GM19240 (cell line): ENCODE results near the gene GLP2R.
"Not testable (repeated sequence)": the region's sequence is repeated elsewhere in the genome, so short reads cannot be mapped to it uniquely, and the experiment has no call there.

Experiments
- DNase-seq: peaks from one replicate; pipeline ENCODE4 v3.0.0; 2011; ENCODE audit warnings: low spot score; ENCODE audit not compliant: insufficient read length

Gene GLP2R, protein sequence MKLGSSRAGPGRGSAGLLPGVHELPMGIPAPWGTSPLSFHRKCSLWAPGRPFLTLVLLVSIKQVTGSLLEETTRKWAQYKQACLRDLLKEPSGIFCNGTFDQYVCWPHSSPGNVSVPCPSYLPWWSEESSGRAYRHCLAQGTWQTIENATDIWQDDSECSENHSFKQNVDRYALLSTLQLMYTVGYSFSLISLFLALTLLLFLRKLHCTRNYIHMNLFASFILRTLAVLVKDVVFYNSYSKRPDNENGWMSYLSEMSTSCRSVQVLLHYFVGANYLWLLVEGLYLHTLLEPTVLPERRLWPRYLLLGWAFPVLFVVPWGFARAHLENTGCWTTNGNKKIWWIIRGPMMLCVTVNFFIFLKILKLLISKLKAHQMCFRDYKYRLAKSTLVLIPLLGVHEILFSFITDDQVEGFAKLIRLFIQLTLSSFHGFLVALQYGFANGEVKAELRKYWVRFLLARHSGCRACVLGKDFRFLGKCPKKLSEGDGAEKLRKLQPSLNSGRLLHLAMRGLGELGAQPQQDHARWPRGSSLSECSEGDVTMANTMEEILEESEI

DNA sequence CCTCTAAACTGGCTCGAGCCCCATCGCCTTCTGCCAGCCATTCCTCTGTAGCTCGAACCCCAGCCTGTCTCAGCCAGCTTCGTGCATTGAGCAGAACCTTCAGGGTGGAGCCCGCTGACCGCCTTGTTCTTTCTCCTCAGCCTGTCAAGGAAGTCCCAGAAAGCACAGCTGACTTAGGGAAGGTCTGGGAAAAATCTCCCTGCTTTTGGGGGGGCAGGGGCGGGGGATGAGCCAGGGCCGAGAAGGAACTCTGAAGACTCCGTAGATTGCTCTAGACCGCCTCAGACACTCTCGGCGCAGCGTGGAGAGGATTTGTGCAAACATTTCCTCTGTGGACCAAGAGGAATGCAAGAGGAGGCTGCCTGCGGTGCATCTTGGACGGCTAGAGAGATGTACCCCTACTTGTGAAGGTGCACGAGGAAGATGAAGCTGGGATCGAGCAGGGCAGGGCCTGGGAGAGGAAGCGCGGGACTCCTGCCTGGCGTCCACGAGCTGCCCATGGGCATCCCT, at the start of gene GLP2R:
Gene GLP2R (plus strand): TSS at position 284 of the 510 bp plus-strand sequence. CDS start 140 bp downstream, at position 424.
- DNase-seq, result no peak

DNA sequence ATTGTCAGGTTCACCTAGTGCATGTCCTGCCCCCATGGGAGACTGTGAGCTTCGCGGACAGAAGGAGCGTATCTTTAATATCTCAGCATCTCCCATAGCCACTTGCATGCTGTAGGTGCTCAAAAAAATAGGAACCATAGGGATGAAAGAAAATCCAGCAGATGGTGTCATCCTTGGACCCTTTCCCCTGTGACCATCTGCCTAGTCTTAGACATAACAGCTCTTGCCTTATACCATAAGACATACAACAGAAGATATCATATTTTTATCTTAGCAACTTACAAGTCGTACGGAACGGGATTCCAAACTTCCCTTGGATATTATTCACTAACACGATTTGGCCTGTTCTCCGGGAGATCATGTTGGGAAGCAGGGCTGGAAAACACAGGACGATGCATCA, 48.8 kb upstream of the GLP2R start:
- no peak for DNase-seq

- DNase-seq, result no peak
These were observed 45.2 kb upstream of the GLP2R start for GRCh38 chr17:9780552-9780951.

GRCh38 chr17:9783050-9783449, 42.7 kb upstream of the GLP2R start:
- DNase-seq, result no peak

GRCh38 chr17:9783465-9783864, 42.3 kb upstream of the GLP2R start:
- DNase-seq, result not testable (repeated sequence)

GRCh38 chr17:9784544-9784943, 41.2 kb upstream of the GLP2R start:
- no peak for DNase-seq

DNA sequence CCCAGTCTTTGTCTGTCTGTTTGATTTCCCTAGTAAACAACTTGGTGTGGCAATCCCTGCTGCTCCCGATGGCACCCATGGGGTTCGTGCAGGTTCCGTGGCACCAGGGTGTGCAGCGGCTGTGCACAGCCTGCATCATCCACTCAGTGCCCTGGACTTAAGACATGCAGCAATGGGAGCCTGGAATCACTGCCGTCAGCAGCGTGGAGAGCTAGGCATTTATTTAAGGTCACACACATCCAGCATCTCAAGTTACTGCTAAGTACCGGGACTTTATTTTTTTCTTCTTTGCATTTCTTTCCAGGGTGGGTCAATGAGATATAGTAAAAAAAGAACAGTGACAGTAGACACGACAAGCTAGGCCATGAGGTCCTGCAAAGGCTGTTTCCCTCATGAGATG, 37.1 kb upstream of the GLP2R start:
- DNase-seq, result no peak

DNA sequence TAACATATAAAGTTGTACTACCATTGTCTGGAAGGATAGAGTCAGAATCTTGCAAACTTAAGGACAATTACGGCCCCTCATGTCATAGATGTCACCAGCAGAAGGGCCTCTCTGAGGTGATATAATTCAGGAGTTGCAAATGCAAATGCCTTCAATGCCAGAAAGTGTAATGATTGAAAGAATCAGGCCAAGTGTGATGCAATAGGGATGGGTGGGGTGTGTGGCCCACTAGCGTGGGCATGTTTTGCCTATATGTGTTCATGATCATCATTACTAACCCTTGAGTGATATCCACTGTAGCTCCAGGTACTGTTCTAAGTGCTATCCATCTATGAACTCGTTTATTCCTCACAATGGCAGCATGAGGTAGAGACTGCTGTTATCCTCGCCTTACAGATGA, 35.4 kb upstream of the GLP2R start:
- no peak for DNase-seq

GRCh38 chr17:9790889-9791876, 34.5 kb upstream of the GLP2R start, which contains the start of gene DHRS7C:
DHRS7C (minus strand) TSS chr17:9791592; CDS start chr17:9791284, 308 bp downstream.
- no peak for DNase-seq

DNA sequence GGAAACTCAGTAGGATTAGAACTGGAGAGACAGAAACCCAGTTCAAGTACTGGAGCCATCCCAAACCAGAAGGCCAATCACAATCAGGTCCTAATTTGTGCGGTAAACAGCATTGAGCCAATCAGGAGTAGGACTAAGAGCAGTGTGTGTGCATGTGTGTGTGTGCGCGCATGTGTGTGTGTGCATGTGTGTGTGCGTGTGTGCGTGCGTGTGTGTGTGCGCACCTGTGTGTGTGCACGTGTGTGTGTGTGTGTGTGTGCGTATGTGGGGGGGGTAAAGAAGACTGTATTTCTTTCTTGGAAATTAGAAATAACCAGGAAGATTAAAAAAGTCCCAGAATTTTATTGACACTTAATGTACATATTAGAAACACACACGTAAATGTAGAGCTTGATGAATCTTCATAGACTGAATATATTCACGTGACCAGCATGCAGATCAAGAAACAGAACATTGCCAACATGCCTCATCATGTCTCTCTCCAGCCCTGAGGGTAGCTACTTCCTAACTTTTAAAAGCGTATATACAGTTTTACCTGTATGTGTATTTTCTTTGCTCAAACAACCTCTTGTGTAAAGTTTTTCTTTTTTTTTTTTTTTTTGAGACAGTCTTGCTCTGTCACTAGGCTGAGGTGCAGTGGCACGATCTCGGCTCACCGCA, 33.4 kb upstream of the GLP2R start:
- no peak for DNase-seq

- no peak for DNase-seq
These were observed 27.7 kb upstream of the GLP2R start for GRCh38 chr17:9798008-9798407.

DNA sequence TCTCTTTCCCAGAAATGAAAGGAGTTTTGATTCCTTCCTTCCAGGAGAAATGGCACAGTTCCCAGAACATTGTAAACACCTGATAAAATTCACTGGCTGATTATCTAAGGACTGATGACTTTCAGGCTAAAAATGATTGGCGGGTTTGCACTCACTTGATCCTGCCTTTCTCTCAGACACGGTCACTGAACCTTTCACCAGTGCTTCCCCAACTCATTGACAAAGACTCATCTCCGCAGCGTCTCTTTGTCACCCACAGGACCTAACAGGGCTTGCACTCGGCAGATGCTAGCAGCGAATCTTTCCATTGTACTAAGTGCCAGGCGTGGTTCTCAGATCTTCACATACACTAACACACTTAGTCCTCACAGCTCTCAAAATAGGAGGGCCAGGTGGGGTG, 27.0 kb upstream of the GLP2R start:
- no peak for DNase-seq

DNA sequence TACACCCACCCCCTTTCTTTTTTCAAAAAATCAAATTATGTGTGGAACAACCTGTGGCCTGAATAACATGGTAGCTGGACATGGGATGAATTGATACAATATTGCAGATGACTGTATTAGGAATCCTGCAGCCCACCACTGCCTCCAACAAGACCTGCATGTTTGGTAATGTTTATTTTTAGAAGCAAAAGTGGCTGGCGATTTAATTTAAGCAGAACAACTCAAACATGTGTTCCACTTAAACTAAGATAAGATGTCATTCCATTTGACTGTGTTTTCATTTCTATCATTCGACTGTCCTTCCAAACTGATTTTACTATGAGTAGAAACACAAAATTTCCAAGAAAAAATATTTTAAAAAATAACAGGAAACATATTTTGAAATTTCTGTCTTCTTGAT, 24.2 kb upstream of the GLP2R start:
- DNase-seq, result no peak

GRCh38 chr17:9802294-9802693, 23.4 kb upstream of the GLP2R start:
- no peak for DNase-seq

GRCh38 chr17:9802697-9803096, 23.0 kb upstream of the GLP2R start:
- DNase-seq, result no peak

DNA sequence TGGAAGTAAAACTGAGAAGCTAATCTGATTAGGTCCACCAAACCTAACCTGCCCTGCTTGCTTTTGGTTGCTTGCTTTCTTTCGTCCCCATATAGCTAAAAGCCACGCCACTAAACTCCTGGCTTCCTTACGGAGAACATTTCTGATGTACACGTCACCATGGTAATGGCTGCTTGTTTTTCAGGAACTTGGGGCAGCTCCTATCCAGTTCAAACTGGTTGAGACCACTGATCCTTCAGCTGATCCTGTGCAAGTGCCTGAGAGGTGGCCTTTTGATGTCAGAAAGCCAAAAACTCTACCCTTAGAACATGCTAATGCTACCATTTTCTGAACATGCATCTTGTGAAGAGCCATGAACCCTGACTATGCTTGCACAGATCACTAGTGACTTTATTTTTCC, 20.0 kb upstream of the GLP2R start:
- no peak for DNase-seq

DNA sequence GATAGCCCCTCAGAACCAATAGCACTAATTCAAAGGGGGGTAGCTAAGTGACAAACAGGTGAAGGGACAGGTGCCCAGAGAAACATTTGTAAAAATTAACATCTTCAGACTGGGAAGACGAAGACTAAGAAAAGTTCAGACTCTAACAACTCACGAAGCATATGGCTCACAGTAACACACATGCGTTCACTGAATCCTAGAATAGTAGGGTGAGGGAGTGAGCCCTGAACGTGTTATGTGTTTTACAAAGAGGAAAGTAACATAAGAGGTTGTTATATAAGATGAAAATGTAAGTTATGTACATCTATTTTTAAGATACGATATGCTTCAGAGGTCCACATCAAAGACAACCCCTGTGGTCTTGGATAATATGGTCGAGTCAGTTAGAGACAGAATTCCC, 19.0 kb upstream of the GLP2R start:
- no peak for DNase-seq

DNA sequence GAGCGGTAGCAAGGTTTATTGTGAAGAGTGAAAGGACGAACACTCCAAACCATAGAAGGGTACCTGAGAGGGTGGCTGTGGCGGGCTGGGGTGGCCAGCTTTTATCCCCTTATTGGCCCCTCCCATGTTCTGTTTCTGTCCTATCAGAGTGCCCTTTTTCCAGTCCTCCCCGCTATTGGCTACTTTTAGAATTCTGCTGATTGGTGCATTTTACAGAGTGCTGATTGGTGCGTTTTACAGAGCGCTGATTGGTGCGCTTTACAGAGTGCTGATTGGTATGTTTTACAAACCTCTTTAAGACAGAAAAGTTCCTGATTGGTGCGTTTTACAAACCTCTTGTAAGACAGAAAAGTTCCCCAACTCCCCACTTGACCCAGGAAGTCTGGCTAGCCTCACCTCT, 16.3 kb upstream of the GLP2R start:
- DNase-seq, result no peak

GRCh38 chr17:9810100-9810949, 15.4 kb upstream of the GLP2R start:
- DNase-seq, result no peak

GRCh38 chr17:9811086-9811485, 14.6 kb upstream of the GLP2R start:
- no peak for DNase-seq
